Endothelial cell (in vitro differentiated cells): ENCODE measurements around the gene SLC6A16. TPM values are rescaled to one million over a fixed set of nuclear protein-coding genes. Genes with fewer than 3 reads are reported as not detected.
A peak's percentile ranks its signal among the peaks of the same experiment; 100 is the strongest.
"Not testable (repeated sequence)": the region's sequence is repeated elsewhere in the genome, so short reads cannot be mapped to it uniquely, and the experiment has no call there.

Source experiments
- DNase-seq: peaks from one replicate; pipeline ENCODE4 v3.0.0; 2021; ENCODE audit warnings: low spot score
- H3K27ac Mint-ChIP-seq: one replicate; pipeline ENCODE4 v1.8.0; 2021; ENCODE audit warnings: mixed read lengths, inconsistent platforms; ENCODE audit not compliant: unreplicated experiment
- H3K27me3 Mint-ChIP-seq: one replicate; pipeline ENCODE4 v1.8.0; 2021; ENCODE audit warnings: mild to moderate bottlenecking, moderate library complexity, mixed read lengths, inconsistent platforms; ENCODE audit not compliant: unreplicated experiment
- H3K36me3 Mint-ChIP-seq: one replicate; pipeline ENCODE4 v1.8.0; 2021; ENCODE audit warnings: mild to moderate bottlenecking, low read depth, mixed read lengths, inconsistent platforms; ENCODE audit not compliant: unreplicated experiment
- H3K4me1 Mint-ChIP-seq: one replicate; pipeline ENCODE4 v1.8.0; 2021; ENCODE audit warnings: mild to moderate bottlenecking, mixed read lengths, inconsistent platforms; ENCODE audit not compliant: unreplicated experiment
- H3K4me3 Mint-ChIP-seq: one replicate; pipeline ENCODE4 v1.8.0; 2021; ENCODE audit warnings: mild to moderate bottlenecking, mixed read lengths, inconsistent platforms; ENCODE audit not compliant: unreplicated experiment
- H3K9me3 Mint-ChIP-seq: one replicate; pipeline ENCODE4 v1.8.0; 2021; ENCODE audit warnings: mixed read lengths, inconsistent platforms; ENCODE audit not compliant: unreplicated experiment
- total RNA-seq: library from RNA; stranded (reverse); fragmentation: NEBNext Ultra II Directional; extraction: Animal tissue kit (Norgen Biotek cat#: 25700); gene quantifications from one replicate; pipeline ENCODE4 v1.2.1, GENCODE V29; 2021; ENCODE audit not compliant: unreplicated experiment
- TF ChIP-seq, protein P1 (sequence below): fragments of 200-600 bp; sonication (generic); IDR thresholded peaks from one replicate; pipeline ENCODE4 v1.5.0; 2021; ENCODE audit warnings: antibody characterized with exemption; ENCODE audit not compliant: unreplicated experiment

Gene SLC6A16
- total RNA-seq, 1 donor from 2014 or later = 4.0 TPM

DNA sequence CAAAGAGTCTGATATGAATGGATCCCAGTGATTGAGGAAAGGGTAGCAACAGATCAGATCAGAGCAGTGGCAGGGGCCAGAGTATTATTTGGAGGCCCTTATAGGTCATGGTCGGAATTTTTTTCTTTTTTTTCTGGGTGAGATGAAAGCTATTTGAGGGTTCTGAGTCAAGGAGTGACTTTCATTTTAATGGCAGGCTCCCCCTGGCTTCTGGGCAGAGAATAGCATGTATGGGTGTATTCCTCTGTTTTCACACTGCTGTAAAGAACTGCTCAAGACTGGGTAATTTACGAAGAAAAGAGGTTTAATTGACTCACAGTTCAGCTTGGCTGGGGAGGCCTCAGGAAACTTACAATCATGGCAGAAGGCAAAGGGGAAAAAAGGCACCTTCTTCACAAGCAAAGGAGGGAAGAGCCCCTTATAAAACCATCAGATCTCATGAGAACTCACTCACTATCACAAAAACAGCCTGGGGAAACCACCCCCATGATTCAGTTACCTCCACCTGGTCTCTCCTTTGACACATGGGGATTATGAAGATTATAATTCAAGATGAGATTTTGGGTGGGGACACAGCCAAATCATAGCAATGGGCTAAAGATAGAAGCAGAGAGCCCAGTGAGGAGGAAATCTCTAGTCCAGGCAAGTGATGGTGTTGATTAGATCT, 3.0 kb upstream of the SLC6A16 start:
- DNase-seq = no peak
- Mint-ChIP-seq H3K36me3 (peaks cover 24% of the 10 kb centered on the region), H3K4me1 (no peaks in the 10 kb centered on the region), H3K9me3 (no peaks in the 10 kb centered on the region), H3K27ac (no peak overlapping the region), H3K4me3 (peak overlapping the region; percentile 32), H3K27me3 (peaks cover 19% of the 10 kb centered on the region)
- TF ChIP-seq, protein P1, sequence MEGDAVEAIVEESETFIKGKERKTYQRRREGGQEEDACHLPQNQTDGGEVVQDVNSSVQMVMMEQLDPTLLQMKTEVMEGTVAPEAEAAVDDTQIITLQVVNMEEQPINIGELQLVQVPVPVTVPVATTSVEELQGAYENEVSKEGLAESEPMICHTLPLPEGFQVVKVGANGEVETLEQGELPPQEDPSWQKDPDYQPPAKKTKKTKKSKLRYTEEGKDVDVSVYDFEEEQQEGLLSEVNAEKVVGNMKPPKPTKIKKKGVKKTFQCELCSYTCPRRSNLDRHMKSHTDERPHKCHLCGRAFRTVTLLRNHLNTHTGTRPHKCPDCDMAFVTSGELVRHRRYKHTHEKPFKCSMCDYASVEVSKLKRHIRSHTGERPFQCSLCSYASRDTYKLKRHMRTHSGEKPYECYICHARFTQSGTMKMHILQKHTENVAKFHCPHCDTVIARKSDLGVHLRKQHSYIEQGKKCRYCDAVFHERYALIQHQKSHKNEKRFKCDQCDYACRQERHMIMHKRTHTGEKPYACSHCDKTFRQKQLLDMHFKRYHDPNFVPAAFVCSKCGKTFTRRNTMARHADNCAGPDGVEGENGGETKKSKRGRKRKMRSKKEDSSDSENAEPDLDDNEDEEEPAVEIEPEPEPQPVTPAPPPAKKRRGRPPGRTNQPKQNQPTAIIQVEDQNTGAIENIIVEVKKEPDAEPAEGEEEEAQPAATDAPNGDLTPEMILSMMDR = peak; percentile 72

DNA sequence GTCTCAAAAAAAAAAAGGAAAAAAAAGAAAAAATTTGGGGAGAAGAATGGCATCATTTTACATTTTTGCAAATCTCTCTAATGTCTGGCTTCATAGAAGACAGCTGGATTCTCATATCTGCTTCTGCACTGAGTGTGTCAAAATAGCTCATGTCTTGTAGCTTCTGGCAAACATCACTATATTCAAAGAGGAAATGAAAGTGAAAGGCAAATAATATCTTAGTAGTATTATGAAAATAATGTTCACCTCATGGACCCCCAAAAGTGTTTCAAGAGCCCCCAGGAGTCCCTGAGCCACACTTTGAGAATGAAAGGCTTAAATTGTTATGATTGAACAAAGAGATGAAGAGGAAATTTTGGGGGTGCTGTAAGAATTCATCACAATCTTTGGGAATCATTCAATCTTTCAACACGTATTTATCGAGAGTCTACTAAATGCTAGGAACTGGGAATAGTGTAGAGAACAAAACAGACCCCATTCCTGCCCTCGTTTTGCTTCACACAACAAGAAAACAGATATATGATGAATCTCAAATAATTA, 1.2 kb upstream of the SLC6A16 start:
- Mint-ChIP-seq H3K27me3 (peaks cover 10% of the 10 kb centered on the region), H3K27ac (no peak overlapping the region), H3K4me3 (no peak overlapping the region), H3K9me3 (no peaks in the 10 kb centered on the region), H3K36me3 (peaks cover 26% of the 10 kb centered on the region), H3K4me1 (no peaks in the 10 kb centered on the region)
- no peak for DNase-seq
- TF ChIP-seq, protein P1 = no peak

DNA sequence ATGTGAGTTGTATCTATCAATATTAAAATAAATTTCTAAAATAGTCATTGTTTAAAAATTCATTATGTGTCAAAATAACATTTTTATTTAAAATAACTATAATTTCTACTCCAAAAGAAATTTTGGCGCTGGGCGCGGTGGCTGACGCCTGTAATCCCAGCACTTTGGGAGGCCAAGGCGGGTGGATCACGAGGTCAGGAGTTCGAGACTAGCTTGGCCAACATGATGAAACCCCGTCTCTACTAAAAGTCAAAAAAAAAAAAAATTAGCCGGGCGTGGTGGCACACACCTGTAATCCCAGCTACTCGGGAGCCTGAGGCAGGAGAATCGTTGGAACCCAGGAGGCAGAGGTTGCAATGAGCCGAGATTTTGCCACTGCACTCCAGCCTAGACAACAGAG, 765 bp upstream of the SLC6A16 start:
- H3K9me3 Mint-ChIP-seq, H3K27ac Mint-ChIP-seq, H3K4me3 Mint-ChIP-seq, H3K27me3 Mint-ChIP-seq, H3K4me1 Mint-ChIP-seq, DNase-seq: not testable (repeated sequence)
- H3K36me3 Mint-ChIP-seq = peaks cover 26% of the 10 kb centered on the region

DNA sequence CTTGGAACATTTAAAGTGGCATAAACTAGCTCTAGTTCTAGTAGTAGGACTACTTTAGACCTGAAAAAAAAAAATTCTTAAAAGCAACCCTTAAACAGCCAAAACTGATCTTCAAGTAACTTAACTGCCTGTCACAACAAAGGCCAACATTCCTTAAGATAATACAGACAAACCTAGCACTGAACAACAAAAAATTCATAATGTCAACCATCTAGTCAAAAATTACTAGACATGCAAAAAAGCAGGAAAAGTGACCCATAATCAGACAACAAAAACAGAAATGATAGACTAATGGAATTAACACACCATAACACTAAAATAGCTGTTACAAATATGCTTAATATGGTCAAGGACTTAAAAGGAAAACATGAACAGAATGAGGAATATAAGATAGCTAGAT, 6.7 kb downstream of the SLC6A16 start:
- no peak for DNase-seq
- Mint-ChIP-seq H3K27me3 (no peaks in the 10 kb centered on the region), H3K9me3 (no peaks in the 10 kb centered on the region), H3K36me3 (peaks cover 27% of the 10 kb centered on the region), H3K4me3 (peak overlapping the region; percentile 68), H3K27ac (no peak overlapping the region), H3K4me1 (peaks cover 10% of the 10 kb centered on the region)
- TF ChIP-seq, protein P1 = no peak

DNA sequence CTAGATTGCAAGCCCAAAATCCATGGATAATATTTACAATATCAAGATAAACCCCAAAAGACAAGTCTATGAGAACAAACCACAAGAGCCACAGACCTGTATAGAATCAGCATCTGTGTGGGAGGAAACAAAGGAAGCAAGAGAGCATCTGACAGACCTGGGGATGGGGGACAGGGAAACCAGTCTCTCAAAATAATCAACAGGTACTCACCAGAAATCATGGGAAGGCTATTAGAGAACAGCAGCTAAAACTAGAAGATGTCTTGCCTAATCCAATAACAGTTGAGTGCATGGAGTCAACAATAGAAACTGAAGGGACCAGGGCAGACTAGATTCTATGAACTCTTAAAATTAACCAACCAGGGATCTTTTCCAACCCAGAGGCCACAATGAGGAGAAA, 8.7 kb downstream of the SLC6A16 start:
- H3K27ac Mint-ChIP-seq = no peak overlapping the region
- no peak overlapping the region for H3K4me3 Mint-ChIP-seq
- H3K4me1 Mint-ChIP-seq = peaks cover 16% of the 10 kb centered on the region
- no peaks in the 10 kb centered on the region for H3K9me3 Mint-ChIP-seq
- H3K27me3 Mint-ChIP-seq = no peaks in the 10 kb centered on the region
- H3K36me3 Mint-ChIP-seq = peaks cover 29% of the 10 kb centered on the region
- DNase-seq = no peak
- TF ChIP-seq, protein P1 = no peak
